ENCODE results near the gene GPC3. TPM values are rescaled to one million over a fixed set of nuclear protein-coding genes. Genes with fewer than 3 reads are reported as not detected.

Gene GPC3
- polyA plus RNA-seq, 1 of the 3 experiments (the other 2 are of a cell fraction): 1.4 TPM

- no peaks in the 10 kb centered on the region for H4K20me1 ChIP-seq (ENCODE audit: insufficient read depth)
- no peak overlapping the region for H2AFZ ChIP-seq (ENCODE audit: low read depth)
- WGBS (ENCODE audit: low lambda C conversion rate): 4% methylated on average over 1 of the region's 1 CpG
- no peaks in the 10 kb centered on the region for H3K79me2 ChIP-seq (ENCODE audit: insufficient read depth)
- H3K27ac ChIP-seq (ENCODE audit: low read depth in 2 of 2, low read length in 1 of 2): no peak overlapping the region
- no peak overlapping the region for H3K4me3 ChIP-seq (ENCODE audit: low read depth in 2 of 2, low read length in 1 of 2)
- H3K36me3 ChIP-seq (replicated peaks in 1 of 2; ENCODE audit: control insufficient read depth in 1 of 2, insufficient read depth in 2 of 2, low read length in 1 of 2): no peaks in the 10 kb centered on the region
- no peaks in the 10 kb centered on the region for H3K4me1 ChIP-seq (ENCODE audit: control insufficient read depth in 1 of 2, insufficient read depth in 2 of 2, low read depth in 1 of 2, low read length in 1 of 2)
- no peak overlapping the region for H3K4me2 ChIP-seq
- TF ChIP-seq, protein P1, sequence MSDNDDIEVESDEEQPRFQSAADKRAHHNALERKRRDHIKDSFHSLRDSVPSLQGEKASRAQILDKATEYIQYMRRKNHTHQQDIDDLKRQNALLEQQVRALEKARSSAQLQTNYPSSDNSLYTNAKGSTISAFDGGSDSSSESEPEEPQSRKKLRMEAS (IDR thresholded peaks at IDR 0.05; ENCODE audit: low read depth): no peak
- no peak for DNase-seq
- POLR2A ChIA-PET: no interaction called here
- no peaks in the 10 kb centered on the region for H3K9me2 ChIP-seq
- no peaks in the 10 kb centered on the region for H3K9me3 ChIP-seq
- H3K27me3 ChIP-seq (ENCODE audit: insufficient read depth): no peaks in the 10 kb centered on the region; the same call in 1 of the 2 replicates
- no peaks in the 10 kb centered on the region for H3F3A ChIP-seq (replicated peaks; ENCODE audit: insufficient read depth)
- H3K9ac ChIP-seq: no peak overlapping the region
- CTCF ChIA-PET: no interaction called here
Measured at GRCh38 chrX:133490955-133491354, 494.4 kb downstream of the GPC3 start.

Small RNA genes lying within 50 kb of the gene (small RNA-seq; reads per million reads assigned to genes)
- 0 reads per million in 7 experiments for gene RNU6-203P

Data from SK-N-SH (cell line).